Measurements from ENCODE around the gene OR10V1.

Gene OR10V1

DNA sequence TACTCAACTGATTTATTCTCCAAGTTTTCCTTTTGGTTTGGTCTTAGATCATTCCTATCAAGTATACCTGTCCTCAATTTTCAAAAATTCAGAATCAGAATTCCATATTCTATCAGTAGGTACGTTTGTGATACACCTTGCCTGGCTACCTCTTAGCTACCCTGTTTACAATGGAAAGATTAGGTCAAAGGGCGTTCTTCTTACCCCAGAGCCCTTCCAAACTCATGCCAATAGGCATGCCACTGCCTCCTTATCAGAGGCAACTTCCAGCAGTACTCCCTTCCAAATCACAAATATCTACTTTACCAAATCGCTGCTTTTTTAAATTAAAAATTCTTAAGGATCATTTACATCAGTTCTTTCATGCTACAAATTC is 45.8 kb downstream of the OR10V1 start:
- DNase-seq: no peak

DNA sequence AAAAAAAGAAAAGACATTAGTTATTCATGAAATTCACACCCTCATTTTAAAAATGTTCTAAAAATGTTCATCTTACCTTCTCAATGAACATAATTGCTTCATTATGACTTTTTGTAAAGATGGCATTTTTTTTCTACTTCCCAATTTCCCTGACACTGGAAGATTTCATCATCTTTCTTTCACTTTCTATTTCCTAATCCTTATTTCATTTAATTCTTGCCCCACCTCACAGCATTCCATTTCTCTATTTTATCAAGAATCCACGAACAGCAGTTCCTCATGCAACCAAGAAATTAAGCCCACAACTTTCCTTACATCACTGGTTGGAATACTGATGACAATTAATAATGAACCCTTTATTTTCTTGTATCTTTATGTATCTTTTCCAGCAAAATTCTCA is 46.7 kb downstream of the OR10V1 start:
- no peak for DNase-seq

Data from bone marrow (tissue), 2 donors.